ENCODE results near the gene HJURP.

HJURP gene

DNA sequence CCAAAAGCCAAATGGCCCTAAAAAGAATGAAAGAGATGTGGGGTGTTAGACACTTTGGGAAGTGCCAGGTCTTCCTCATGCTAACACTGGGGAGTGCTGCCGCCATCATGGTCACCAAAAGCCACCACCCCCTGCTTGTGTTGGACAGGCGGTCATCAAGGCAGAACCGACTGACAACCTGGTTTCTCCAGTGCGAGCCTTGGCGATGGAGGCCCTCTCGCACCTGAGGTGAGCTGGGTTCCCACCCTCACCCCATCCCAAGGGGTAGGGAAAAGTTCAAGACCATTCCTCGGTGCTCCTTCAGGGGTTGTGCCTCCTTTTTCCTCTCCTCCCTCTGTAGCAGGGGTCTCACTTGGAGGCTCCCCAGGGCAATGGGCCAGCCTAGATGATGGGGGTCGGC is 42.6 kb downstream of the HJURP start:
- DNase-seq: no peak

DNA sequence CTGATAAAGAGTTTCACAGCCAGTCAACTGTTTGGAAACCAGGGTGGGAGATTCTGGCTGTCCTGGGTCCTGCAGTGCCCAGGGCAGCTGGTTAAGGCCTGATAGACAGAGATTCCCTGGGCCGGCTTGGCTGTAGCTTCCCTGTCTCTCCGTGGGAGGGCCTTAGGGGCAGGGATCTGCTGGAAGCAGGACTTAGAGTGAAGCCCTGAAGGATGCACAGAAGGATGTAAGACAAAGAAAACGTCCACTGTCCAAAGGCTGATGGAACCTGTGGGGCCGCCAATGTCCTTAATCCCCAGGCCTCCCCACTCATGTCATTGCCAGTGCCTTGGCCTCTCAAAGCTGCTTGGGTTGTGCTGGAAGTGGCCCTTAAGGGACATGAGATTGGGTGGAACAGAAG is 43.2 kb downstream of the HJURP start:
- no peak for DNase-seq

DNA sequence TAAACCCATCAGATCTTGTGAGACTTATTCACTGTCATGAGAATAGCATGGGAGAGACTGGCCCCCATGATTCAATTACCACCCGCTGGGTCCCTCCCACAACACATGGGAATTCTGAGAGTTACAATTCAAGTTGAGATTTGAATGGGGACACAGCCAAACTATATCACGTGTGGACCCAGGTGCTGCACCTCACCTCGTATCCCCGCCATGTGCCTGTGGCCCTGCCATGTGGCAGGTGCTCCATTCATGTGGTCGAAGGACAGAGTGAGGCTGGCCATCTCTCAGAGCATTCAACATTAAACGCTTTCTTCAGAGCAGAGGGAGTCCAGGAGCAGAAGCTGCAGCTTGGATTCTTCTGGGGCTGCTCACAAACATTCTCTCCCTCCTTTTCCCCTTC is 44.0 kb downstream of the HJURP start:
- no peak for DNase-seq

DNA sequence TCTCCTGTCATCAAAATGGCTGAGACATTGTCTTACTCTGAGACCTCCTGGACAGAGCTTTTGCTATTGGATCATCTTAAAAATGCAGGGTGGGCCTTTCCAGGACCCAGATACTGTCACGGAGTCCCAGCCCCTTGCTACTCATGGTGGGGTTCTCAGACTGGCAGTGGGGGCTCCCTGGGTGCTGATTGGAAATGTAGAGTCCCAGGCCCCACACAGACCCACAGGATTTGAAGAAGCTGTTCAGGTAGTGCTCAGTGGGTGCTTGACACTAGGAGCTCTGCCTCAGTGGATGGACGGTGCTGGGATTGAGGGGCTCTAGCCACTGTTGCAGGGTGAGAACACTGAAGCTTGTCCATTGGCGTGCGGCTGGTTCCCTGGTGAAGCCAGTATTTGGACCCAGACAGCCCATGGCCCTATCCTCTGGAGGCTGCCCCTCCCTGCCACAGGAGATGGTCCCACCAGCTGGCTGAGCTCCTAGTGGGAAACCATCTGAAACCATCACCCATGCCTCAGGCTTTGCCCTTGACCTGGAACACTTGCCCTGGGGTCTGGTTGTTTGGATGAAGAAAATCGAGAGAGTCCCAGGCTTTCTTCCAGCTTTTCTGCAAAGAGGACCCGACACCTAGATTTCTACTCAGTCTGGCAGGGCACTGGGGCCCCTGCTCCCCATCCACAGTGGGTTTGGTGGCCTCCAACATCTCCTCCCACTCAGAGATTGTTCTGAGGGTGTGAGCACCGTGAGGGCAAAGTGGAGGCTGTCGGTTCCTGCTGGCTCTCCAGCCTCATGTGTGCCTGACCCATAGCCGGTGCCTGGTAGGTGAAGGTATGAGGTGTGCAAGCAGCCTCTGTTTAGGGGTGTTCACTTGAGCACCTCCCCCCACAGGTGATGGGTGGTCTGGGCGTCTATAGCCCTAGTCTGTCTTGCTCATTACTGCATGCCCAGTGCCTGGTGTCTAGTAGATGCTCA is 46.1 kb downstream of the HJURP start:
- DNase-seq: no peak

DNA sequence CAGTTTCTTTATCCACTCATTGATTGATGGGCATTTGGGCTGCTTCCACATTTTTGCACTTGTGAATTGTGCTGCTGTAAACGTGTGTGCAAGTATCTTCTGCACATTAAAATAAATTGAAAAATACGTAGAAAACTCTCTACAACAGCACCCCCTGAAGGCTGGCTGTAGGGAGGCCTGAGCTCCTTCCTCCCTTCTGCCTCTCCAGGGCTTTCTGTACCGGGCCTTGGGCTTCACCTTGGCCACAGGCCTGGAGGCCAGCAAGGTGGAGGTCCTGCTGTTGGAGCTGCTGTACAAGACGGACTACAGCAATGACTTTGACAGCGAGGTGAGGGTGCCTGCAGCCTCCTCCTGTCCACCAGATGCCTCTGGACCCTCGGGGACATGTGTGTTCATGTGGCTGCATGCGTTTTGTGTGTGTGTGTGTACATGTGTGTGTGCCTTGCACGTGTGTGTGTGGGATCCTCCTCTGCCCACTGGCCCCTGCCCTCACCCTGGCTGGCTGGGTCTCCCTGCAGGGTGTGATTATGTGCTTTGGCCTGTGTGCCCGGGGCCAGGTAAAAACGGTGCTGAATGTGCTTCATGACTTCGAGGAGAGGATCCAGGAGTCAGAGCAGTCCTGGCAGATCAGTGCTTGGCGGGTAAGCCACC is 47.0 kb downstream of the HJURP start:
- DNase-seq: no peak

DNA sequence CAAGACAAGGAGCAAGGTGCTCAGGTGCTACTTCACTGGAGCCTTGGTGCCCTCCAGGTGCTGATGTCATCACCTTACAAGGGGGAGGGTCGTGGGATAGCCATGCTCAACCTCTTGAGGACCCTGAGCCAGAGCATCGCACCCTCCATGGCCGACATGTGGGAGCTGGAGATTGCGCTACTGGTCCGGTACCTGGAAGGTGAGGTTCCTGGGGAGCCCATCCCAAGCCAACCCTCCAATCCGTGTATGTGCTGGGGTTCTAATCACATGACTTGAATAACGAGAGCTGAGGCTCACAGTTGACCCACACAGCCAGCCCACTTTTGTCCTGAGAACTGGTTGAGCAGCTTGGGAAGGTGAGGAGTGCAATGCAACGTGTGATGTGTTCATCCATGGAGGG is 50.3 kb downstream of the HJURP start:
- DNase-seq: no peak

DNA sequence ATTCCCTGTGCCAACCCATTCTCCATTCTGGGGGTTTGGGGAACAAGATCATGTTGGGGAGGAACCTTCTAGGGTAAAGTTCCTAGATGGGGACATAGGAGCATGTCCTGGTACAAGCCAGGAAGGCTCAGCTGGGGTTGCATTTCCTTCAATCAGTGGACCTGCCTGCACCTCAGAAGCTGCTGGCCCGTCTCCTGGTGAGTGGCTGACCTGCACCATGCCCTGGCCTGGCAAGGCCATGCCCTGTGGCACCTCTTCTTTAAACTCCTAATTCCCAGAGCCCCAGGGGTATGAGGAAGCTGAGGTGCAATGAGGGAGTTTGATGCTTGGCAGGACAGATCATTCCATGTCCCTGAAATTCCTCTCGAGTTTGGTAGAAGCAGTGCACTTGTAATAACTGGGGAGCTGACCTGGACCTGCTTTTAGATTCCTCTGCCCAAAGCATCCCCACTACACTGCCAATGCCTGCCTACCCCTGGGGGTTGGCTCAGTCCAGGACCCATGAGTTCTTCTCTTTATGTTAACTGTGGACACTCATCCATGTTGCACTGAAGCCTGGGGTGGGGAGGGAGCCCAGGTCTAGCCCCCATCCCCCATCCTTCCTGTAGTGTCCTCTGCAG is 50.9 kb downstream of the HJURP start:
- DNase-seq: no peak

DNA sequence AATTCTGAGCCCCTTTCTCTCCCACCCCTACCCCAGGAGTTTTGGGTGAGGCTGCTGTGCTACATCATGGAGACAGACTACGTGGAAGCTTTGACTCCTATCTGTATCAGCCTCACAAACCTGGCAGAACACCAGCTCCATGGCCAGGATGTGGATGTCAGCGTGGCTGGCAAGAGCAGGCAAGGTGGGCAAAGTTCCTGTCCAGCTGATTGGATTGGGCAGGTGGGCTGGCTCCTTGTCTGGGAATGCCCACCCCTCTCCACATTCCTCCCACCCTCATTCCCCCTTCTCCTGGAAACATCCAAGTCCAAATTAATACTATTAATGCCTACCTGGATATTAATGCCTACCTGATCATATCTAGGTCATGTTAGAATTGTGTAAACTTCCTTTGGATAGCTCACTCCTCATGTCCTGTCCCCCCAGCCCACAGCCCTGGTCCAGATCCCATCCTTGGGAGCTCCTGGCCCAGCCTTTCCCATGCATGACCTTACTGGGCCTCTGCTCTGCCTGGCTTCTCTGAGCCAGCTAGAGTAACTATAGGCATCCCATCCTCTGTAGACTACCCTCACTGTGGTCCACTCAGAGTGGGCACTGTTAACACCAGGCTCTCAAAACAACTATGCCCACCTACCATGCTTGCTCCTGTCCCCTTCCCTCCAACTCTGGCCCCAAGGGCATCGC is 52.1 kb downstream of the HJURP start:
- no peak for DNase-seq

DNA sequence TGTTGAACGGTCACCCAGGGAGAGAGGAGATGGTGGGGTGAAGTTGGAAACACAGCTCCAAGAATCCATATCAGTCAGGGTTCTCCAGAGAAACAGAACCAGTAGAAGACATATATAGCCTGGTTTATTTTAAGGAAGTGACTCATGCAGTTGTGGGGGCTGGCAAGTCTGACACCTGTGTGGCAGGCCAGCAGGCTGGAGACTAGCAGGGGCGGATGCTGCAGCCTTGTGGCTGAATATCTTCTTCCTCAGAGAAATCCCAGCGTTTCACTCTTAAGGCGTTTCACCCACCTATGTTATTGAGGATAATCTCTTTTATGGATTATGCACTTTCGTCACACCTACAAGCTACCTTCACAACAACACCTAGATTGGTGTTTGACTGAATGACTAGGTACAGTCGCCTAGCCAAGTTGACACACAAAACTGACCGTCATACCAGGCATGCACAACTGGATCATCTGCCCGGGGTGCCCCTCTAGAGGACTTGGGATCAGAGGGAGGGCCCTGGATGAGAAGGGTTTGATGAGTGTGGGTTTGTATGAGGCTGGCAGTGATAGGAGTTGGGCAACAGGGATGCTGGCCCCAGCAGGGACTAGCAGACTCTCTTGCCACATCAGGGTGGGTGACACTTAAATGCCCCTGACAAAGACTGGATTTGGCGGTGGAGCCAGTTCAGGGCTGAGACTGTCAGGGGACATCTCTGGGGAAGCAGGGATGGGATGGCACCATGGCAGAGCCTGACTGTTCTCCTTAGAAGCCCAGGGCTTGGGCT is 52.8 kb downstream of the HJURP start:
- no peak for DNase-seq

DNA sequence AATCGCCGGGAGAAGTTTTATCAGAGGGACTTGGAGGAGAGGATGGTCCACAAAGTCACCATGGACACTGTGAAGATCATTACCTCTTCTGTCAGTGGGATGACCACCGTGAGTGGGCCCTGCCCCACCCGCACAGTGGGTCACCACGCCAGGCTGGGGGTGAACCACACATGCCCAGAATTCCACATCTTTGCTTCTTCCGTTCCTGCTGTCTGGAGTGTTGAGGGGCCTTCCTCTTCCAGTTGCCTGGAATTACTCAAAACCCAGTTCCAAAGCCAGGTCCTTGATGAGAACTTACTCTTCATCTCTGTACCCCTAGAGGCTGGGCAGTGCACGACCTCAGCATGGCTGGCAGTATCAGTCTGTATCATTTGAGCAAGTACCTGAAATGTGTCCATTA is 54.1 kb downstream of the HJURP start:
- no peak for DNase-seq

DNA sequence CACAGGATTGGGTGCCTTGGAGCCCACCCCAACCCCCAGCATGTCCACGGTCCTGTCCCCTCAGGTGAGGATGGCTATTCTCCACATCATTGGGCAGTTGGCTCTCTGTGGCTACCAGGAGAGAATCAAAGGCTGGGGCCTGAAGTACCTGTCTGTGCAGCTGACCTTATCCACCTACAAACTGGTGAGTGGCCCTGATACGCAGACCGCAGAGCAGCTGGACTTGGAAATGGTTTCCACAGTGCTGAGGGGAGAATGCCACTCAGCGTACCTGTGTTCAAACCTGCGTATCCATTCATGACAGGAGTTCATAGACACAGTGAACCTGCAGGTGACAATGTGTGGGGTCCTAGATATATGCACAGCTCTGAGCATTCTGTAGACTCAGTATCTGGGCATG is 54.6 kb downstream of the HJURP start:
- no peak for DNase-seq

DNA sequence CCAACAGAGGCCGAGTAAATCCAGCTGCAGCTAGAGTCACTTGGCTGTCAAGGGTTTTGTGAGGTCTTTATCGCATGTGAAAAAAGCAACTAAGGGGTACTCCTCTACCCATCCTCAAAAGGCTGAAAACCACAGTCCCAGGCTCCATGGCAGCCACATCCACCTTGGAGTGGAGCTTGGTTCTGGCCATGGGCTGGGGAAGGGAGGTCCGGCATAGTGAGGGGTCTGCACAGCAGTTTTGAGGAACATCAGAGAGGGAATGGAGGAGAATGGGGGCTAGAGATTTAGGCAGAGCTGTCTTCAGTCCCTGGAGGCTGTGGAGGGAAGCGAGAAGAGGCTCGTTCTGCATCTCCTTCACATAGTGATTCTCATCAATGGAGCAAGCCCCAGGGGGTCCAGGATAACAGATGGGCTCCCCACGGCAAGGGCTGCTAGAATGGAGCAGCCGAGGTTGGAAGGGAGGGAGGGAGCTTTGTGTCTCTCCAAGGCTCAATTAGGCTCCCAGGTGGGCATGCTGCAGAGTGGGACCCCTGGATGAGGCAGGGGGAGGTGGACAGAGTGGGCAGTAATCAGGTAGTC is 55.2 kb downstream of the HJURP start:
- DNase-seq: no peak

DNA sequence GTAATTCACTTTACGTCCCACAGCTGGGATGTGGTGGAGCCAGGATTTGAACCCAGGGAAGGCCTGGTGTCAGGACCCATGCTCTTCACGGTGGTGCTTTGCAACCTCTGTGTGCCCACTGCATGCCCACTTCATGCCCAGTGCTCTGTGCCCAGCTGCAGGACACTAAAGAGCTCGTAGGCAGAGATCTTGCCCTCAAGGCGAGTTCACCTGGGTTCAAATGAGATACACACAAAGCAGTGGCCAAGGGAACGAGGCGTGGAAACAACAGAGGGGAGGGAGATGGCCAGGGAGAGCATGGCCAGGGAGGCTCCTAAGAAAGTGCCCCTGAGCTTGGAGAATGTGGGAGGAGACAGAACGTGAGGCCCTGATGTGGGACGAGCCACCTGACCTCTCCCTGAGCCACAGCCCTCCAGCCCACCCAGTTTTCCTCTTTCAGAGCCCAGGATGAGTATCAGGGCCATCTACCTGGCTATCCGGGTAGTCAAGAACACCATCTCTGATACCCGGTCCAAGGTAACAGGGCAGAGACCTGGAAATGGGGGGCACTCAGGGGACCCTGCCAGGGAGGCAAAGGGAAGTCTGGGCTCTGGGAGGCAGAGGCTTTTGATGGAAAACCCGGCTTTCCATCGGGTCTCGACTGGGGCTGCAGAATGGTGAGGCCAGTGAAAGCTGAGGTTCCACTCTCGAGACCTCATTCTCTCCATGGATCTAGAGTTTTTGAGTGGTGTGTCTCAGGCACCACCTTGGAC is 55.8 kb downstream of the HJURP start:
- no peak for DNase-seq

DNA sequence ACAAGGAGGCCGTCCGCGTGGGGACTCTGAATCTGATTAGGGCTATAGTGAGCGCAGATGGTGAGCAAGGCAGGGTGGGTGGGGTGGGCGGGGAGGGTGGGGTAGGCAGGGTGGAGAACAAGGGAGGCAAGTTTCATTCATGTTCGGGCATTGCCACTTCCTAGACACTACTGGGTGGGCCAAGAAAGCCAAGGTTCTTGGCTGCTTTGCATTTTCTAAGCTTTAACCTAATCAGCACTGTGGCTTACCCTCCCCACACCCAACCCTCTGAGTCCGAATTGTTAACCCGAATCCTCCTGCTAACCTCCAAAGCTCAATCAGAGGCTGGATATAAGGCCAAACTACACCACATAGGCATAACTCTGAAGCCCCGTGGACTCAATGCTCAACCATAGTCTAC is 58.1 kb downstream of the HJURP start:
- no peak for DNase-seq

DNA sequence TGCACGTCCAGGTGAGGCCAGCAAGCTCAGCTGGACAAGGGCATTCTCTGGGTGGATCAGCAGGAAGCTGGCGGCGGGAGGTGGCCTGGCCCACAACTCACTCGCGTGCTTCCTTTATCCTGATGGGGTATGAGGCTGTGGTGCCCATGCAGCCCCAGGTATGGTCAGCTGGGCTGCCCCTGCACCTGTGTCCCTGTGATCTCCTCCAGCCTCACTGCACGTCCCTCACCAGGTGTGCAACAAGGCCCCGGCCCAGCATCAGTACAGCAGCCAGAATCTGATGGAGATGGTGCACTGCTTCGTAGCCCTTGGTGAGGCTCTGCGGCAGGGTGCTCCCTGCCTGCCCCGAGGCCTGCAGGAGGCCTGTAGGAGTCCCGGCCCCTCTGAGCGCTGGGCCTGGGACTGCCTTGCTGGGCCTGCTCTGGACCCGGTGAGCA is 58.6 kb downstream of the HJURP start:
- no peak for DNase-seq

DNA sequence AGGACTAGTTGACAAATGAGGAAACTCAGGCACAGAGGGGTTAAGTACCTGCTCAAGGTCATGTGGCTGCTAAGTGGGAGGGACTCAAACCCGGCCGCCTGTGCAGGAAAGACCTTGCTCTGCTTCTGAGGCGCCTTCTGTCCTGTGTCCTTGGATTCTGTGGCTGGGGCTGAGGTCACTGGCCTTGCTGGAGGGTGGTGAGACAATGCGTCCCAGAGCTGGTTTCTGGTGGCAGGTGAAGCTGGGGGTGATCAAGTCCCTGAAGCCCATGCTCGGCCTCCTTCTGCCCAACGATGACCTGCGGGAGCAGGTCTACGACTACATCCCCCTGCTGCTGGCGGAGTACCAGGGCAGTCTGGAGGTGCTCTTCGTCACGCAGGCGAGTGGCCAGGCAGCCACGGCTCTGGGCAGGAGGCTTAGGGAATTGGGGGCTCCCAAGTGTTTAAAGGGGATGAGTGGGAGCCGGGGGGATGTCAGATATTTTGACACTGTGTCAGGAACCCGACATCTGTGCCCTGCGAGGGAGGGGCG is 60.1 kb downstream of the HJURP start:
- DNase-seq: no peak

DNA sequence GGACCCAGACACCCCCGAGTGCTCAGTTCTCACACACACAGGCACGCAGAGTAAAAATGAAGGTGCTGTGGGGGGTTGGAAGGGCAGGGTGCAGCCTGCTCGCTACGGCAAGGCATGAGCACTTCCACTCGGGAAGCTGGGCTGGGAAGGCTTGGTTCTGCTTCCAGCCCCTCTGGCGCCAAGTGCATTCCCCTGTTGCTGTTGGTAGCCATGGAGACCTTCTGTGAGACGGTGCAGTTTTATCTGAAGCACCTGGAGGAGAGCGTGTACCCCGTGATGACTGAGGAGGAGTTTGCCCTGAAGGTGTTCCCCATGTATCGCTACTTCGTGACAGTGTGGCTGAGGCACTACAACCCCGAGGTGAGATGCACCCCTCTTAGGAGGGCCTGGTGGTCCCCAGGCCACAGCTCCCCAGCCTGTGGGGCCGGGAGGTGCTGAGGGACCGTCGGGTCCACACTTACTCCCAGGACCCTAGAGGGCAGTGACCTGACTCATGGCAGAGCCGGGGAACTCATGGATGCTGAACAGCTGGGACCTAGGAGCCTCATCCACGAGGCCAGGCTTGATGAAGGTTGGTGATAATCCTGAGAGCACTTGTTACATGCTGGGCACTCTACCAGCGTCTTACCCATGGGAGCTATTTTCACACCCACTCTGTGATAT is 60.7 kb downstream of the HJURP start:
- no peak for DNase-seq

DNA sequence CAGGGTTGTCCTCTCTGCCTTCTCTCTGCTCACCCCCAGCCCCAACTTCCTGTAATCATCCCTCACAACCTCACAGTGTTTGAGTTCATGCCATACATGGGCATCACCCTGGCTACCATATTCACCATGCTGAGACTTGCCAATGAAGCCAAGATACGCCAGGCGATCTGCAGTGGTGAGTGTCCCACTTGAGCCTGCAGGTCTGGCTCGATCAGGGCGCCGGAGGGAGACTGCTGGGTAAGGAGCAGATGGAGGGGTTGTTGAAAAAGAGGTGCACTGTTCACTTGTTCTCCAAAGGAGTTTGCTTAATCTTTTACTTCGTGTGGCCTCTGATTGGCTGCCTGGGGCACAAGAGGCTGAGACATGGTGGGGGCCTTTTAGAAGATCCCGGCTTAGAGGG is 61.6 kb downstream of the HJURP start:
- DNase-seq: no peak

DNA sequence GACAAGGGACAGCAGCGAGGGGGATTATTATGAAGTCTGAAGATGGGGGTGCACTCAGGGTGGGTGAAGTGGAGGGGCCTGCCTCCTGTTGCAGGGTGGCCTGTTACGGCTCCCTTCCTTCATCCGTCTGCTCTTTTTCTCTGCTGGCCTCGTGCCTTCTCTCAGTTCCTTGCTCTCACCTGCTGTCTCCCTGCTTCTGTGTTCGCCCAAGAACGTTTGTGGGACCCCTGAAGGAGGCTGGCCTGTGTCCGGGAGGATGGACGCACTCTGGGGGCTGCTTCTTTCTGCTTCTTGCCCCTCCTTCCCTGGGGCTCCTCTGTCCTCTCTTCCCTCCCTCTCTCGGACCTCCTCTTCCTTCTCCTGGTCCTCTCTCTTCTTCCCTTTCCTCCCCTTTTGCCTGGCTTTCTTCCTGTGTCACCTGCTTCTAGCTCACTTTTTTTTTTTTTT is 62.4 kb downstream of the HJURP start:
- no peak for DNase-seq

DNA sequence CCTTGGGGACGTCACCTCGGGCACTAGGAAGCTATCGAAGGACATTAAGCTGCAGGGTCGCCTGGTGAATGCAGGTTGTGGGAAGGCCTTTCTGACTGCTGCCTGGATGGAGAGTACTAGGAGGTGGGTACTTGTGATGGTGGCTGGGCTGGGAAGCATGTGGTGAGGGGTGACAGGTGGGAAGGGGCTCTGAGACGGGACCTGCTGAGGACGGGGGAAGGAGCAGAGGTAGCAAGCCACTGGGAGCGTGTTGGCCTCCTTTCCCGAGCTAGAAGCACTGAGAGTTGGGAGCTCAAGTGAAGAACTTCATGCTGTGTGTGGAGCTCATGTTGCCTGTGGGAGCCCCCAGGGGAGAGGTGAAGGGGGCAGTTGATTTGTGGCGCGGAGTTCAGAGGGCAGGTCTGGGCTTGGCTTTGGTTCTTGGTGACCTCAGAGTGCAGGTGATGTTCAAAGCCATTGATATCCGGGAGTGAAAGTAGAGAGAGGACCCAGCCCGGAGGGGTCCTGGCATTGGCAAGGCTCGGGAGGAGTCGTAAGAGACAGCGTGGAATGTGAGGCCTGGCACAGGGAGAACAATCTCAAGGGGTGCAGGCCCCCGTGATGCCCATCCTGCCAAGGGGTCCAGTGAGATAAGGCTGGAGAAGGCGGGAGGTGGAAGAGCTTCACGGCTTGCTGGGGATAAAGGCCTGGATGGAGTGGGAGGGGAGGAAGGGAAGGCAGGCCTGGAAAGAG is 63.0 kb downstream of the HJURP start:
- no peak for DNase-seq

Data from amniotic stem cell (primary cell).